ENCODE results near the gene PATZ1.
A peak's percentile ranks its signal among the peaks of the same experiment; 100 is the strongest.
"Not testable (repeated sequence)": the region's sequence is repeated elsewhere in the genome, so short reads cannot be mapped to it uniquely, and the experiment has no call there.

PATZ1 gene

DNA sequence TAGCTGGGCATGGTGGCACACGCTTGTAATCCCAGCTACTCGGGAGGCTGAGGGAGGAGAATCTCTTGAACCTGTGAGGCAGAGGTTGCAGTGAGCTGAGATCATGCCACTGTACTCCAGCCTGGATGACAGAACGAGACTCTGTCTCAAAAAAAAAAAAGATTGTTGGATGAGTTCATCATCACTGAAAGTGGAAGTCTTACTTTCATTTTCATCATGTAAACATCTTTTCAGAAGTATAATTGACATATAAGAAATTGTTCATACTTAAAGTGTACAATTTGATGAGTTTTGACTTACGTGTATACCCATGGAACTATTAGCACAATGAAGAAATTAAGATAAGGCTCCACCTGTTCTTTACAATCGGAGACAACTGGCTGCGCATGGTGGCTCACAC is 32.5 kb upstream of the PATZ1 start:
- H3K4me1 ChIP-seq (ENCODE audit: control insufficient read depth, insufficient read depth, low read length); H3K27ac ChIP-seq (ENCODE audit: extremely low read depth, low read depth, low read length); POLR2A ChIA-PET; H3K4me3 ChIP-seq (ENCODE audit: low read depth, low read length); H3K9me3 ChIP-seq (ENCODE audit: control insufficient read depth, insufficient read depth, low read depth, low read length); H3K36me3 ChIP-seq (ENCODE audit: control insufficient read depth in 2 of 2, insufficient read depth in 1 of 2, low read length in 2 of 2); CTCF ChIA-PET: not testable (repeated sequence)

DNA sequence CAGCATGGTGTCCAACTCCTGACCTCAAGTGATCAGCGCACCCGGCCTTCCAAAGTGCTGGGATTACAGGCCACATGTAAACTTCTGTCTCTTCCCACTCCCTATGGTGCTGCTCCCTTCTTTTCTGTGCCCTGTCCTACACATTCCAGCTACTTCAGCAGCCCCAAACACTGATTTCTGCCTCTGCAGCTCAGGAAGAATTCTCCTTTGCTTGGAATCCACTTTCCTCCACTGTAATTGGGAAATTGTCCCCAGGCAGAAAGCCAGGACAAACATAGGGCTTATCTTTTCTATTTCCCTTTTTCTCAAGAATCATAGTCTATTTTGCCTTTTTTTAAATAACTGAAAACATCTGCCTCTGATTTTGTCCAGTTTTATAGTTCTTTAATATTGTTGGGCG is 32.0 kb upstream of the PATZ1 start:
- no peak overlapping the region for H3K4me3 ChIP-seq (ENCODE audit: low read depth, low read length)
- no peaks in the 10 kb centered on the region for H3K4me1 ChIP-seq (ENCODE audit: control insufficient read depth, insufficient read depth, low read length)
- H3K36me3 ChIP-seq (ENCODE audit: control insufficient read depth in 2 of 2, insufficient read depth in 1 of 2, low read length in 2 of 2) = no peaks in the 10 kb centered on the region; a peak in 1 of 3 replicates
- ChIA-PET CTCF (interaction anchor here (1.5 kb wide), 1 partner anchor 10 kb away, joined by 4 read pairs; no protein-coding TSS in a partner anchor), POLR2A (no interaction called here)
- no peaks in the 10 kb centered on the region for H3K9me3 ChIP-seq (ENCODE audit: control insufficient read depth, insufficient read depth, low read depth, low read length)
- H3K27ac ChIP-seq (ENCODE audit: extremely low read depth, low read depth, low read length) = no peak overlapping the region
- TF ChIP-seq ZNF335 (tag by site-specific recombination; conservative IDR thresholded peaks at IDR 0.05) (no peak), ZFP37 (tag by site-specific recombination; IDR thresholded peaks at IDR 0.05) (no peak), ZFHX2 (tag by site-specific recombination; conservative IDR thresholded peaks at IDR 0.05) (no peak), OSR2 (tag by site-specific recombination; IDR thresholded peaks at IDR 0.05) (peak; percentile 35; the same call in 1 of the 2 replicates)

DNA sequence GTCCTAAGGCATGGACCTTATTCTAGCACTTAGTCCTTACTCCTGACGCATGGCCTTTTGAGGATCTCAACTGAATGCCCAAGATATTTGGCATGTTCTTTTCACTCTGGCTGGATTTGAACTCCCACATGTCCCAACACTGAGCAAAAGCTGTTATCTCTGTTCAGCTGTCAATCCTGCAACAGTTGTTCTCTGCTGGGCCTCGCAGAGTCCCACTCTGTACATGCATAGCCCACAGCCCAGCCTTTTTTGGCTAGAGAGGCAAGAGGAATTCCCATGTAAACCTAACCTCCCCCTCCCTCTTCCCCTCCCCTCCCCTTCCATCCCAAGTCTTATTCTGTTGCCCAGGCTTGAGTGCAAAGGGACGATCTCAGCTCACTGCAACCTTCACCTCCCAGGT is 31.5 kb upstream of the PATZ1 start:
- no peak overlapping the region for H3K4me3 ChIP-seq (ENCODE audit: low read depth, low read length)
- no peaks in the 10 kb centered on the region for H3K9me3 ChIP-seq (ENCODE audit: control insufficient read depth, insufficient read depth, low read depth, low read length)
- ChIA-PET CTCF (interaction anchor here (1.5 kb wide), 1 partner anchor 10 kb away, joined by 4 read pairs; no protein-coding TSS in a partner anchor), POLR2A (no interaction called here)
- TF ChIP-seq ZNF394 (tag by site-specific recombination; IDR thresholded peaks at IDR 0.05; ENCODE audit: borderline replicate concordance) = no peak
- no peak for TF ChIP-seq ZSCAN30 (tag by site-specific recombination; IDR thresholded peaks at IDR 0.05)
- no peak for TF ChIP-seq EGR2 (tag by site-specific recombination; IDR thresholded peaks at IDR 0.05; ENCODE audit: low read depth)
- no peak for TF ChIP-seq ZIC2 (tag by site-specific recombination; IDR thresholded peaks at IDR 0.05)
- no peak for TF ChIP-seq ZNF341 (tag by site-specific recombination; IDR thresholded peaks at IDR 0.05; ENCODE audit: low read depth)
- no peak for TF ChIP-seq ZFP69B (tag by site-specific recombination; IDR thresholded peaks at IDR 0.05)
- TF ChIP-seq, protein P1, sequence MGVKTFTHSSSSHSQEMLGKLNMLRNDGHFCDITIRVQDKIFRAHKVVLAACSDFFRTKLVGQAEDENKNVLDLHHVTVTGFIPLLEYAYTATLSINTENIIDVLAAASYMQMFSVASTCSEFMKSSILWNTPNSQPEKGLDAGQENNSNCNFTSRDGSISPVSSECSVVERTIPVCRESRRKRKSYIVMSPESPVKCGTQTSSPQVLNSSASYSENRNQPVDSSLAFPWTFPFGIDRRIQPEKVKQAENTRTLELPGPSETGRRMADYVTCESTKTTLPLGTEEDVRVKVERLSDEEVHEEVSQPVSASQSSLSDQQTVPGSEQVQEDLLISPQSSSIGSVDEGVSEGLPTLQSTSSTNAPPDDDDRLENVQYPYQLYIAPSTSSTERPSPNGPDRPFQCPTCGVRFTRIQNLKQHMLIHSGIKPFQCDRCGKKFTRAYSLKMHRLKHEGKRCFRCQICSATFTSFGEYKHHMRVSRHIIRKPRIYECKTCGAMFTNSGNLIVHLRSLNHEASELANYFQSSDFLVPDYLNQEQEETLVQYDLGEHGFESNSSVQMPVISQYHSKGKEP (tag by site-specific recombination; IDR thresholded peaks at IDR 0.05) = no peak
- no peak for TF ChIP-seq ZFP41 (tag by site-specific recombination; IDR thresholded peaks at IDR 0.05; ENCODE audit: borderline replicate concordance)
- TF ChIP-seq, protein P2, sequence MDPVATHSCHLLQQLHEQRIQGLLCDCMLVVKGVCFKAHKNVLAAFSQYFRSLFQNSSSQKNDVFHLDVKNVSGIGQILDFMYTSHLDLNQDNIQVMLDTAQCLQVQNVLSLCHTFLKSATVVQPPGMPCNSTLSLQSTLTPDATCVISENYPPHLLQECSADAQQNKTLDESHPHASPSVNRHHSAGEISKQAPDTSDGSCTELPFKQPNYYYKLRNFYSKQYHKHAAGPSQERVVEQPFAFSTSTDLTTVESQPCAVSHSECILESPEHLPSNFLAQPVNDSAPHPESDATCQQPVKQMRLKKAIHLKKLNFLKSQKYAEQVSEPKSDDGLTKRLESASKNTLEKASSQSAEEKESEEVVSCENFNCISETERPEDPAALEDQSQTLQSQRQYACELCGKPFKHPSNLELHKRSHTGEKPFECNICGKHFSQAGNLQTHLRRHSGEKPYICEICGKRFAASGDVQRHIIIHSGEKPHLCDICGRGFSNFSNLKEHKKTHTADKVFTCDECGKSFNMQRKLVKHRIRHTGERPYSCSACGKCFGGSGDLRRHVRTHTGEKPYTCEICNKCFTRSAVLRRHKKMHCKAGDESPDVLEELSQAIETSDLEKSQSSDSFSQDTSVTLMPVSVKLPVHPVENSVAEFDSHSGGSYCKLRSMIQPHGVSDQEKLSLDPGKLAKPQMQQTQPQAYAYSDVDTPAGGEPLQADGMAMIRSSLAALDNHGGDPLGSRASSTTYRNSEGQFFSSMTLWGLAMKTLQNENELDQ (tag by site-specific recombination; IDR thresholded peaks at IDR 0.05; ENCODE audit: low read depth) = no peak
- no peak for TF ChIP-seq ZNF600 (tag by site-specific recombination; IDR thresholded peaks at IDR 0.05)
- no peak for TF ChIP-seq ZNF354C (tag by site-specific recombination; IDR thresholded peaks at IDR 0.05; ENCODE audit: borderline replicate concordance, low read depth)
- TF ChIP-seq ZNF433 (tag by site-specific recombination; IDR thresholded peaks at IDR 0.05; ENCODE audit: low read depth) = no peak
- TF ChIP-seq ZBTB17 (tag by site-specific recombination; IDR thresholded peaks at IDR 0.05) = no peak
- no peak for TF ChIP-seq ZNF138 (tag by site-specific recombination; IDR thresholded peaks at IDR 0.05; ENCODE audit: borderline replicate concordance)
- TF ChIP-seq, protein P3, sequence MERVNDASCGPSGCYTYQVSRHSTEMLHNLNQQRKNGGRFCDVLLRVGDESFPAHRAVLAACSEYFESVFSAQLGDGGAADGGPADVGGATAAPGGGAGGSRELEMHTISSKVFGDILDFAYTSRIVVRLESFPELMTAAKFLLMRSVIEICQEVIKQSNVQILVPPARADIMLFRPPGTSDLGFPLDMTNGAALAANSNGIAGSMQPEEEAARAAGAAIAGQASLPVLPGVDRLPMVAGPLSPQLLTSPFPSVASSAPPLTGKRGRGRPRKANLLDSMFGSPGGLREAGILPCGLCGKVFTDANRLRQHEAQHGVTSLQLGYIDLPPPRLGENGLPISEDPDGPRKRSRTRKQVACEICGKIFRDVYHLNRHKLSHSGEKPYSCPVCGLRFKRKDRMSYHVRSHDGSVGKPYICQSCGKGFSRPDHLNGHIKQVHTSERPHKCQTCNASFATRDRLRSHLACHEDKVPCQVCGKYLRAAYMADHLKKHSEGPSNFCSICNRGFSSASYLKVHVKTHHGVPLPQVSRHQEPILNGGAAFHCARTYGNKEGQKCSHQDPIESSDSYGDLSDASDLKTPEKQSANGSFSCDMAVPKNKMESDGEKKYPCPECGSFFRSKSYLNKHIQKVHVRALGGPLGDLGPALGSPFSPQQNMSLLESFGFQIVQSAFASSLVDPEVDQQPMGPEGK (tag by site-specific recombination; IDR thresholded peaks at IDR 0.05) = no peak
- no peaks in the 10 kb centered on the region; a peak in 1 of 3 replicates for H3K36me3 ChIP-seq (ENCODE audit: control insufficient read depth in 2 of 2, insufficient read depth in 1 of 2, low read length in 2 of 2)
- no peak overlapping the region for H3K27ac ChIP-seq (ENCODE audit: extremely low read depth, low read depth, low read length)
- H3K4me1 ChIP-seq (ENCODE audit: control insufficient read depth, insufficient read depth, low read length) = no peaks in the 10 kb centered on the region
